Upper lobe of left lung (tissue), 6 donors: ENCODE measurements around the gene COX19. TPM values are rescaled to one million over a fixed set of nuclear protein-coding genes. Genes with fewer than 3 reads are reported as not detected.
A peak's percentile ranks its signal among the peaks of the same experiment; 100 is the strongest.

Source experiments
- ATAC-seq, 2 donors: fragments of 200-7000 bp; cut with Tn5 transposase; one replicate each; pipeline ENCODE4 v1.9.1; 2022; ENCODE audit warnings: mild to moderate bottlenecking in 2 of 2, moderate library complexity in 2 of 2; ENCODE audit not compliant: low FRiP score in 2 of 2
- DNase-seq, 2 donors: peaks; one replicate each; pipeline ENCODE4 v3.0.0-alpha.2; 2019 to 2020
- H3K27ac ChIP-seq, 4 donors: fragments of 200-600 bp; sonication (generic); one replicate each; pipeline ENCODE4 v1.5.1; 2016 to 2019
- H3K27me3 ChIP-seq, 4 donors: fragments of 200-600 bp; sonication (generic); one replicate each; pipeline ENCODE4 v1.5.1; 2017 to 2019
- H3K36me3 ChIP-seq, 4 donors: fragments of 200-600 bp; sonication (generic); one replicate each; pipeline ENCODE4 v1.5.1; 2016 to 2019
- H3K4me1 ChIP-seq, 4 donors: fragments of 200-600 bp; sonication (generic); one replicate each; pipeline ENCODE4 v1.5.1; 2018 to 2019
- H3K4me3 ChIP-seq, 4 donors: fragments of 200-600 bp; sonication (generic); one replicate each; pipeline ENCODE4 v1.5.1; 2017 to 2019; ENCODE audit warnings: mild to moderate bottlenecking in 2 of 4, moderate library complexity in 1 of 4
- H3K9me3 ChIP-seq, 4 donors: fragments of 200-600 bp; sonication (generic); one replicate each; pipeline ENCODE4 v1.5.1; 2018 to 2019
- EP300 ChIP-seq, 4 donors: sonication (generic); formaldehyde crosslinking; IDR thresholded peaks; one replicate each; pipeline ENCODE4 v1.5.1; 2017; ENCODE audit warnings: antibody characterized with exemption in 4 of 4, control low read depth in 2 of 4
- POLR2A ChIP-seq, 4 donors: fragments of 450-650 bp; IDR thresholded peaks; one replicate each; pipeline ENCODE4 v1.5.1; 2016 to 2017; ENCODE audit warnings: antibody characterized with exemption in 4 of 4, mild to moderate bottlenecking in 2 of 4
- POLR2AphosphoS5 ChIP-seq, 2 donors: sonication (generic); formaldehyde crosslinking; IDR thresholded peaks; one replicate each; pipeline ENCODE4 v1.5.1; 2017; ENCODE audit warnings: antibody characterized with exemption in 2 of 2
- WGBS, 2 donors: methylation state at CpG; one replicate each; pipeline ENCODE4 v1.1.5; 2017 to 2018; 5-methylcytosine and 5-hydroxymethylcytosine counted together
- total RNA-seq, 6 donors: library from RNA; depleted of rRNA in 4 of 6; stranded (reverse); fragments of >200 nt in 4 of 6; gene quantifications; one replicate each; pipeline versions ENCODE4 v1.1.0 to v1.2.1, GENCODE V29; 2016 to 2021
- TF ChIP-seq, protein P1 (sequence below), 6 experiments: fragments of 450-650 bp in 4 of 6; fragments of 200-600 bp in 2 of 6; sonication (generic) in 2 of 6; IDR thresholded peaks; one replicate each; pipeline ENCODE4 v1.5.1; 2016 to 2019; ENCODE audit warnings: antibody characterized with exemption in 6 of 6
- donor health status: DM: no; HTN: no; CAD: no; lungs with moderate emphysema.
- donor health status: DM: no; HTN: yes; CAD: no; lungs with severe emphysema.

Gene COX19
- total RNA-seq, 6 donors from 2014 or later, result 9.1 to 25.1 (median 11.5) TPM

DNA sequence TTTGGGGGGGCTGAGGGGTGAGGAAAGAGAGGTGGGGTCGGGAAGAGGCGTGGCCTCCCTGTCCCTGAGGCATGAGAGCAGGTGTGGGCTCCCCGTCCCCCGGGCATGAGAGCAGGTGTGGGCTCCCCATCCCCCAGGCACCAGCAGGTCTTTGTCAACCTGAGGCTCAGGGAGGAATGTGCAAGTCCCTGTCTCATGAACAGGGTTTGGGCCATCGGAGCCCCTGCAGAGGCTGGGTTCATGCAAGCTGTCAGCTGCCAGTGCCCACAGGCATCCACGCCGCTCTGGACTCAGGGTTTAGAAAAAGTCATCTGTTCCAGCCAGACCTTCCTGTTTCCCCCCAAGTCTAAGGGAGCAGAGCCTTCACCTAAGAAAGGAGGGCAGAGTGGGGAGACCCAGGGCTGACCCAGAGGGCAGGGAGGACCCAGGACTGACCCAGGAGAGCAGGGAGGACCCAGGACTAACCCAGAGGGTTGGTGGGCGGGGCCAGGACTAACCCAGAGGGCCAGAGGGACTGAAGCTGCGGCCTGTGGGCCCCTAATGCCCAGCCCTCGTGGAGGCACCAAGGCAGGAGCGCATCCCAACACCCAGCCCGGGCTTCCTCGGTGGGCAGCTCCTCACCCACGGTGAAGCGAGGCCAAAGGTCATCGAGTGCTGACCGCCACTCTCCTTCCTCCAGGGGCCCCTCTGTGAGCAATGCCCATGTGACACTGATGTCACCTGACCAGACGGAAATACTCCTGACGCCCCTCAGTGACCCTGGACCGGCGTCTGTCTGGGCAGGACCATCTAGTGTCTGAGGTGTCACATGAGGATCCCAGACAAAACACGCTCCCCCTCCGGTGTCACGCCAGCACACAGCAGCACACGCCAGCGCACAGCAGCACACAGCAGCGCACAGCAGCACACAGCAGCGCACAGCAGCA is 40.1 kb upstream of the COX19 start:
- ATAC-seq, result peak in 1 of 2 donors; percentile 9
- DNase-seq, result peak in 1 of 2 donors; percentile 56
- H3K27ac ChIP-seq, result no peak overlapping the region
- peaks cover 0 to 5% (median 0%) of the 10 kb centered on the region in 4 donors for H3K4me1 ChIP-seq
- no peaks in the 10 kb centered on the region for H3K27me3 ChIP-seq
- 79 to 84% methylated on average over 17 to 25 of the region's 28 CpGs for WGBS, 2 donors
- TF ChIP-seq, protein P1, sequence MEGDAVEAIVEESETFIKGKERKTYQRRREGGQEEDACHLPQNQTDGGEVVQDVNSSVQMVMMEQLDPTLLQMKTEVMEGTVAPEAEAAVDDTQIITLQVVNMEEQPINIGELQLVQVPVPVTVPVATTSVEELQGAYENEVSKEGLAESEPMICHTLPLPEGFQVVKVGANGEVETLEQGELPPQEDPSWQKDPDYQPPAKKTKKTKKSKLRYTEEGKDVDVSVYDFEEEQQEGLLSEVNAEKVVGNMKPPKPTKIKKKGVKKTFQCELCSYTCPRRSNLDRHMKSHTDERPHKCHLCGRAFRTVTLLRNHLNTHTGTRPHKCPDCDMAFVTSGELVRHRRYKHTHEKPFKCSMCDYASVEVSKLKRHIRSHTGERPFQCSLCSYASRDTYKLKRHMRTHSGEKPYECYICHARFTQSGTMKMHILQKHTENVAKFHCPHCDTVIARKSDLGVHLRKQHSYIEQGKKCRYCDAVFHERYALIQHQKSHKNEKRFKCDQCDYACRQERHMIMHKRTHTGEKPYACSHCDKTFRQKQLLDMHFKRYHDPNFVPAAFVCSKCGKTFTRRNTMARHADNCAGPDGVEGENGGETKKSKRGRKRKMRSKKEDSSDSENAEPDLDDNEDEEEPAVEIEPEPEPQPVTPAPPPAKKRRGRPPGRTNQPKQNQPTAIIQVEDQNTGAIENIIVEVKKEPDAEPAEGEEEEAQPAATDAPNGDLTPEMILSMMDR (IDR thresholded peaks at IDR 0.05), result no peak
- TF ChIP-seq POLR2AphosphoS5 (IDR thresholded peaks at IDR 0.05) (no peak), POLR2A (IDR thresholded peaks at IDR 0.05) (no peak), EP300 (IDR thresholded peaks at IDR 0.05) (no peak)
- H3K36me3 ChIP-seq, result peaks cover 0 to 15% (median 6%) of the 10 kb centered on the region in 4 donors
- no peaks in the 10 kb centered on the region for H3K9me3 ChIP-seq
- H3K4me3 ChIP-seq, result no peak overlapping the region

DNA sequence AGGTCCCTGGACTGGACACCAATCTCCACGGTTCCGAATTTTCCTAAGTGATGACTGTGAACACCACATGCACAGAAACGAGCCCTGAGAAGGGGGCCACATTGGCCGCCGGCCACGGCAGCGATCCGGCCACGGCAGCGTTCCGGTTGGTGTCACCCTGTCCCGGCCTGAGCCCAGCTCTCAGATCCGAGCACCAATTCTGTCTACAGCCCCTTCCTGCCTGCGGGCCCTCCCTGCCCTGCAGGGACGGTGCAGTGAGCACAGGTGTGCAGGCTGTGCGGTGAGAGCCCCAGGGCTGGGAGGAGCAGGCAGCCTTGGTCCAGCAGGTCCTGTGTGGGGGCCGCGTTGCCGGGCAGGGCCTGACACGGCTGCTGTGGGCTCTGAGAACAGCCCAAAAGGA is 39.3 kb upstream of the COX19 start:
- H3K36me3 ChIP-seq, result peaks cover 0 to 14% (median 8%) of the 10 kb centered on the region in 4 donors
- ATAC-seq, result no peak
- TF ChIP-seq POLR2A (IDR thresholded peaks at IDR 0.05), result no peak
- no peak for TF ChIP-seq EP300 (IDR thresholded peaks at IDR 0.05)
- TF ChIP-seq POLR2AphosphoS5 (IDR thresholded peaks at IDR 0.05), result no peak
- TF ChIP-seq, protein P1 (IDR thresholded peaks at IDR 0.05), result no peak

DNA sequence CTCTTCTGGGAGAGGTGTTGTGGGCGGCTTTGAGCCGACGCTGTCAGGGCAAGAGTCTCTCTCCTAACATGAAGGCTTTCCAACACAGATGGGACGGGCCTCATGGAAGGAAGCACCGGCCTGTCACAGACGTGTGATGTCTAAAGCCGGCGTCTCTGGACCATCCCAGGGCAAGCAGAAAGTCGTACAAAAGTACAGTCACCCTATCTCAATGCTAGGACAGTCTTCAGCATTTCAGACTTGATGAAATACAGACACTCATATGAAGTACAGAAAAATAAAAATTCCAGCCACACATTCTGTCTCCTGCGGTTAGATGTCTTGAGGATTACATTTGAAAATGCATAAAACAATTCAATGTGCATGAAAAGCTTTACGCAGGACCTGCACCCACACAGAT is 38.2 kb upstream of the COX19 start:
- Histone ChIP-seq H3K27ac (no peak overlapping the region), H3K27me3 (no peaks in the 10 kb centered on the region), H3K9me3 (no peaks in the 10 kb centered on the region), H3K4me1 (peaks cover 0 to 5% (median 0%) of the 10 kb centered on the region in 4 donors), H3K36me3 (peaks cover 0 to 23% (median 14%) of the 10 kb centered on the region in 4 donors), H3K4me3 (no peak overlapping the region)
- TF ChIP-seq POLR2A (IDR thresholded peaks at IDR 0.05) (no peak), EP300 (IDR thresholded peaks at IDR 0.05) (no peak), POLR2AphosphoS5 (IDR thresholded peaks at IDR 0.05) (no peak)
- TF ChIP-seq, protein P1 (IDR thresholded peaks at IDR 0.05), result no peak
- no peak for ATAC-seq
- 86 to 90% methylated on average over 3 to 11 of the region's 11 CpGs for WGBS, 2 donors
- no peak for DNase-seq

More for the DNA sequence above, 39.3 kb upstream of the COX19 start:
- H3K27me3 ChIP-seq, result no peaks in the 10 kb centered on the region
- peak in 1 of 2 donors; percentile 81 for DNase-seq
- WGBS, 2 donors, result 85 to 93% methylated on average over 15 of the region's 20 CpGs
- no peak overlapping the region for H3K4me3 ChIP-seq
- H3K27ac ChIP-seq, result no peak overlapping the region
- H3K4me1 ChIP-seq, result peaks cover 0 to 5% (median 0%) of the 10 kb centered on the region in 4 donors
- no peaks in the 10 kb centered on the region for H3K9me3 ChIP-seq

DNA sequence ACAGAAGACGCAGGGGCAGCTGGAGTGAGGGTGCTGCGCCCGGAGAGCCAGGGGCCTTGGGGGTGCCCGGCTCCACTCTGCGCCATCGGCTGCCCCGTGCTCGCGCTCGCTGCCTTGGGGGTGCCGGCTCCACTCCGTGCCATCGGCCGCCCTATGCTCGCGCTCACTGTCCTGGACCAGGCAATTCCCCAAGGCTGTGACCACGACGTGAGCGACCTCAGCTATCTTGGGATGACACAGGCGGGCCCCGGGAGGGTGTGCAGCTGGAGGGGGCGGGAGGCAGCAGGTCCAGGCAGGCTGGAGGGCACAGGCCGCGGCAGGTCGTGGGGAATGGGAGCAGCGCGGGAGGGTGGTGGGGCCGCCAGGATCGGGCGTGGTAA is 37.4 kb upstream of the COX19 start:
- WGBS, 2 donors, result 88 to 93% methylated on average over 30 of the region's 30 CpGs
- H3K4me3 ChIP-seq, result no peak overlapping the region
- peaks cover 0 to 5% (median 0%) of the 10 kb centered on the region in 4 donors for H3K4me1 ChIP-seq
- TF ChIP-seq POLR2A (IDR thresholded peaks at IDR 0.05) (no peak), EP300 (IDR thresholded peaks at IDR 0.05) (no peak), POLR2AphosphoS5 (IDR thresholded peaks at IDR 0.05) (no peak)
- TF ChIP-seq, protein P1 (IDR thresholded peaks at IDR 0.05), result no peak
- ATAC-seq (no peak), DNase-seq (peak in 1 of 2 donors; percentile 75)
- H3K9me3 ChIP-seq, result no peaks in the 10 kb centered on the region
- H3K36me3 ChIP-seq, result peaks cover 0 to 26% (median 12%) of the 10 kb centered on the region in 4 donors
- H3K27ac ChIP-seq, result no peak overlapping the region
- no peaks in the 10 kb centered on the region for H3K27me3 ChIP-seq
